ENCODE measurements around the gene TAPBP.
"Not testable (repeated sequence)": the region's sequence is repeated elsewhere in the genome, so short reads cannot be mapped to it uniquely, and the experiment has no call there.

TAPBP gene

DNA sequence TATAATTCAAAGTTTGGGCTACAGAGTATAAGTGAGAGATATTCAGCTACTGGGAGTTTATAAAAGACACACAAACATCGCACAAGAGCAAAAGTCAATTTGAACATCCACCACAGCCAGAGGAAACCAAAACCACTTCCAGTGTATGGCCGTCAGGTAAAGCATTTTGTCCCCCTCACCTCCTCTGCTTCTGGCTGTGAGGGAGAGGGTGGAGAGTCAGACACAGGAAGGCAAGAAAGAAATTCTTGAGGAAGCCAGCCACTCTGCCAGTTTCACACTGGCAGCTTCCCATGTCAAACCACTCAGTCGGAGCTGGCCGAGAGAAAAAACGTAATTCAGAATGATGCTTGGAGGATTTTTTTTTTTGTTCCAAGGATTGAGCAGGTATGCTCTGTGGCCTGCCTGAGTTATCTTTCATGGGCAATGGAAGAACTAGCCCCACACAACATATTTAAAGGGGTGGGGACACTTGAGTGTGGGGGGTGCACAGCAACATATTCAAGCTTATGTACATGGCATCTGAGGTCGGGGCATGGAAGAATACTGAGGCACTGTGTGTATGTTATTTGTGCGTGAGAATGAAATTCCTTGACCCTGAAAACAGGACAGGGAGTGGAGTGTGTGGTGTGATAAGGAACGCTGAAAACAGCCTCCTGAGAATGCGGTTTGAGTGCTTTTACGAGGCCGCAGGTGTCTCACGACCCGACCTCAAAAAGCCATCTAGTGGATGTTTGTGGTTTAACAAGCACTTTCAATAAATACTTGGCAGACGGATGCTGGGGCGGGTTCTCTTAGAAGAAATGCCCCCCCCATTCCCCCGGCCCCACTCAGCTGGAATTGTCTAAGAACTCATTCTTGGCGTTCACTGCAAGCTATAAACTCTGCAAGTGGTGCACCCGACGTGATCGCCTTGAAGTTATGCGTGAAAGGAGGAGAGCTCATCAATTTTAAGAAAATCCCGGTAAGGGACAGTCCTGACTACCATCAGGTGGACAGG is 31.1 kb upstream of the TAPBP start:
- H3K36me3 ChIP-seq (ENCODE audit: control insufficient read depth, insufficient read depth, low read length), result no peaks in the 10 kb centered on the region
- TF ChIP-seq, protein P1, sequence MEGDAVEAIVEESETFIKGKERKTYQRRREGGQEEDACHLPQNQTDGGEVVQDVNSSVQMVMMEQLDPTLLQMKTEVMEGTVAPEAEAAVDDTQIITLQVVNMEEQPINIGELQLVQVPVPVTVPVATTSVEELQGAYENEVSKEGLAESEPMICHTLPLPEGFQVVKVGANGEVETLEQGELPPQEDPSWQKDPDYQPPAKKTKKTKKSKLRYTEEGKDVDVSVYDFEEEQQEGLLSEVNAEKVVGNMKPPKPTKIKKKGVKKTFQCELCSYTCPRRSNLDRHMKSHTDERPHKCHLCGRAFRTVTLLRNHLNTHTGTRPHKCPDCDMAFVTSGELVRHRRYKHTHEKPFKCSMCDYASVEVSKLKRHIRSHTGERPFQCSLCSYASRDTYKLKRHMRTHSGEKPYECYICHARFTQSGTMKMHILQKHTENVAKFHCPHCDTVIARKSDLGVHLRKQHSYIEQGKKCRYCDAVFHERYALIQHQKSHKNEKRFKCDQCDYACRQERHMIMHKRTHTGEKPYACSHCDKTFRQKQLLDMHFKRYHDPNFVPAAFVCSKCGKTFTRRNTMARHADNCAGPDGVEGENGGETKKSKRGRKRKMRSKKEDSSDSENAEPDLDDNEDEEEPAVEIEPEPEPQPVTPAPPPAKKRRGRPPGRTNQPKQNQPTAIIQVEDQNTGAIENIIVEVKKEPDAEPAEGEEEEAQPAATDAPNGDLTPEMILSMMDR (IDR thresholded peaks at IDR 0.05; ENCODE audit: insufficient read depth, low read length, poor library complexity, severe bottlenecking), result peak; percentile 60
- DNase-seq (ENCODE audit: extremely low read depth, insufficient read length), result no peak
- peak overlapping the region; percentile 18; the same call in 1 of the 2 replicates for H3K4me3 ChIP-seq (replicated peaks; ENCODE audit: low read depth, low read length)
- H3K27me3 ChIP-seq (replicated peaks; ENCODE audit: control insufficient read depth, insufficient read depth, low read length), result no peaks in the 10 kb centered on the region

DNA sequence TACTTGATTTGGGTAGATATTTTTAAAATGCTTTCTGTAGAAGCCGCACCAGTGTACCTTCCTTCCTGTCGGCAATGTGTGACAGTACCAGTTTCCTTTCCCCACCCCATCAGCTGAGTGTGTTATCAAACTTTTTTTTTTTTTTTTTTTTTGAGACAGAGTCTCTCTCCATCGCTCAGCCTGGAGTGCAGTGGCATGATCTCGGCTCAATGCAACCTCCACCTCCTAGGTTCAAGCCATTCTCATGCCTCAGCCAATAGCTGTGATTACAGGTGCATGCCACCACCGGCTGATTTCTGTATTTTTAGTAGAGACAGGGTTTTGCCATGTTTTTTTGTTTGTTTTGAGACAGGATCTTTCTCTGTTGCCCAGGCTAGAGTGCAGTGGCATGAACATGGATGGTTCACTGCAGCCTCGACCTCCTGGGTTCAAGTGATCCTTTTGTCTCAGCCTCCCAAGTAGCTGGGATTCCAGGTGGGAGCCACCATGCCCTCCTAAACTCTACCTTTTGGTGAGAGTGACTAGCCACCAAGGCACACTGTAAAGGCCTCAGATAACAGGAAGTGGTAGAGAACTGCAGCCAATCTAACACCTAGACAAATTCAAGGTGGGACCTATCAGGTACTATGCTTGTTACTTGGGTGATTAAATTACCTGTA is 30.2 kb upstream of the TAPBP start:
- H3K36me3 ChIP-seq (ENCODE audit: control insufficient read depth, insufficient read depth, low read length), result no peaks in the 10 kb centered on the region
- TF ChIP-seq, protein P1 (IDR thresholded peaks at IDR 0.05; ENCODE audit: insufficient read depth, low read length, poor library complexity, severe bottlenecking), result no peak
- DNase-seq (ENCODE audit: extremely low read depth, insufficient read length), result no peak
- H3K27me3 ChIP-seq (replicated peaks; ENCODE audit: control insufficient read depth, insufficient read depth, low read length), result no peaks in the 10 kb centered on the region
- H3K4me3 ChIP-seq (replicated peaks; ENCODE audit: low read depth, low read length), result no peak overlapping the region

- H3K27me3 ChIP-seq (replicated peaks; ENCODE audit: control insufficient read depth, insufficient read depth, low read length); H3K4me3 ChIP-seq (replicated peaks; ENCODE audit: low read depth, low read length); H3K36me3 ChIP-seq (ENCODE audit: control insufficient read depth, insufficient read depth, low read length); DNase-seq (ENCODE audit: extremely low read depth, insufficient read length): not testable (repeated sequence)
These were observed 29.7 kb upstream of the TAPBP start for GRCh38 chr6:33343606-33343952.

- no peaks in the 10 kb centered on the region for H3K36me3 ChIP-seq (ENCODE audit: control insufficient read depth, insufficient read depth, low read length)
- no peak overlapping the region for H3K4me3 ChIP-seq (replicated peaks; ENCODE audit: low read depth, low read length)
- no peak for DNase-seq (ENCODE audit: extremely low read depth, insufficient read length)
- TF ChIP-seq, protein P1 (IDR thresholded peaks at IDR 0.05; ENCODE audit: insufficient read depth, low read length, poor library complexity, severe bottlenecking), result no peak
- H3K27me3 ChIP-seq (replicated peaks; ENCODE audit: control insufficient read depth, insufficient read depth, low read length), result no peaks in the 10 kb centered on the region
These were observed 25.3 kb upstream of the TAPBP start for GRCh38 chr6:33339193-33339592.

GRCh38 chr6:33336495-33336894 is 22.6 kb upstream of the TAPBP start:
- TF ChIP-seq, protein P1 (IDR thresholded peaks at IDR 0.05; ENCODE audit: insufficient read depth, low read length, poor library complexity, severe bottlenecking), result no peak

GRCh38 chr6:33335916-33336315 is 22.0 kb upstream of the TAPBP start:
- H3K4me3 ChIP-seq (replicated peaks; ENCODE audit: low read depth, low read length), result no peak overlapping the region
- DNase-seq (ENCODE audit: extremely low read depth, insufficient read length), result no peak
- H3K36me3 ChIP-seq (ENCODE audit: control insufficient read depth, insufficient read depth, low read length), result no peaks in the 10 kb centered on the region
- no peaks in the 10 kb centered on the region for H3K27me3 ChIP-seq (replicated peaks; ENCODE audit: control insufficient read depth, insufficient read depth, low read length)
- TF ChIP-seq, protein P1 (IDR thresholded peaks at IDR 0.05; ENCODE audit: insufficient read depth, low read length, poor library complexity, severe bottlenecking), result no peak

More at GRCh38 chr6:33336495-33336894, 22.6 kb upstream of the TAPBP start:
- DNase-seq (ENCODE audit: extremely low read depth, insufficient read length), result no peak
- H3K4me3 ChIP-seq (replicated peaks; ENCODE audit: low read depth, low read length), result no peak overlapping the region
- H3K27me3 ChIP-seq (replicated peaks; ENCODE audit: control insufficient read depth, insufficient read depth, low read length), result no peaks in the 10 kb centered on the region
- H3K36me3 ChIP-seq (ENCODE audit: control insufficient read depth, insufficient read depth, low read length), result no peaks in the 10 kb centered on the region
